Thoracic aorta (tissue), 2 donors: ENCODE results near the gene CAMTA2. TPM values are rescaled to one million over a fixed set of nuclear protein-coding genes. Genes with fewer than 3 reads are reported as not detected.
"Not testable (repeated sequence)": the region's sequence is repeated elsewhere in the genome, so short reads cannot be mapped to it uniquely, and the experiment has no call there.

Experiments
- ATAC-seq: fragments of 150-250 bp; one replicate; pipeline ENCODE4 v1.8.0; 2017; ENCODE audit warnings: low read depth; ENCODE audit not compliant: insufficient number of reproducible peaks, low FRiP score
- DNase-seq: peaks from one replicate; pipeline ENCODE4 v3.0.0-alpha.2; 2020; ENCODE audit warnings: low spot score
- H3K27ac ChIP-seq, 2 donors: fragments of 200-600 bp; sonication (generic); 1 replicate in 1 of 2; 2 replicates in 1 of 2; pipeline ENCODE4 v1.5.1; 2016; ENCODE audit warnings: mild to moderate bottlenecking in 2 of 2, moderate library complexity in 2 of 2
- H3K27me3 ChIP-seq: fragments of 200-600 bp; sonication (generic); replicated peaks from 2 replicates; pipeline ENCODE4 v1.6.0; 2016; ENCODE audit warnings: mild to moderate bottlenecking; ENCODE audit not compliant: insufficient read depth
- H3K36me3 ChIP-seq: fragments of 200-600 bp; sonication (generic); one replicate; pipeline ENCODE4 v1.5.1; 2016
- H3K4me1 ChIP-seq, 2 donors: fragments of 200-600 bp; sonication (generic); 1 replicate in 1 of 2; 2 replicates in 1 of 2; pipeline versions ENCODE4 v1.5.1 to v1.6.0; 2016; ENCODE audit warnings: low read depth in 2 of 2, mild to moderate bottlenecking in 1 of 2; ENCODE audit not compliant: control insufficient read depth in 1 of 2
- H3K4me3 ChIP-seq: fragments of 200-600 bp; sonication (generic); 2 replicates; pipeline ENCODE4 v1.5.1; 2016; ENCODE audit warnings: mild to moderate bottlenecking
- H3K9me3 ChIP-seq: fragments of 200-600 bp; sonication (generic); 2 replicates; pipeline ENCODE4 v1.5.1; 2016
- total RNA-seq, 2 donors: library from RNA; depleted of rRNA; stranded (reverse); fragments of >200 nt; gene quantifications; one replicate each; pipeline versions ENCODE4 v1.1.0 to v1.2.3, GENCODE V29; 2016
- TF ChIP-seq, protein P1 (sequence below): fragments of 200-600 bp; sonication (generic); IDR thresholded peaks from one replicate; pipeline ENCODE4 v1.5.1; 2019; ENCODE audit warnings: antibody characterized with exemption

Gene CAMTA2
- total RNA-seq, 2 donors from 2014 or later: 31.3 to 34.0 TPM

- Histone ChIP-seq H3K4me1 (no peaks in the 10 kb centered on the region), H3K27ac (no peak overlapping the region), H3K4me3 (no peak overlapping the region), H3K9me3 (no peaks in the 10 kb centered on the region), H3K36me3 (no peaks in the 10 kb centered on the region), H3K27me3 (no peaks in the 10 kb centered on the region)
- DNase-seq: no peak
- TF ChIP-seq, protein P1, sequence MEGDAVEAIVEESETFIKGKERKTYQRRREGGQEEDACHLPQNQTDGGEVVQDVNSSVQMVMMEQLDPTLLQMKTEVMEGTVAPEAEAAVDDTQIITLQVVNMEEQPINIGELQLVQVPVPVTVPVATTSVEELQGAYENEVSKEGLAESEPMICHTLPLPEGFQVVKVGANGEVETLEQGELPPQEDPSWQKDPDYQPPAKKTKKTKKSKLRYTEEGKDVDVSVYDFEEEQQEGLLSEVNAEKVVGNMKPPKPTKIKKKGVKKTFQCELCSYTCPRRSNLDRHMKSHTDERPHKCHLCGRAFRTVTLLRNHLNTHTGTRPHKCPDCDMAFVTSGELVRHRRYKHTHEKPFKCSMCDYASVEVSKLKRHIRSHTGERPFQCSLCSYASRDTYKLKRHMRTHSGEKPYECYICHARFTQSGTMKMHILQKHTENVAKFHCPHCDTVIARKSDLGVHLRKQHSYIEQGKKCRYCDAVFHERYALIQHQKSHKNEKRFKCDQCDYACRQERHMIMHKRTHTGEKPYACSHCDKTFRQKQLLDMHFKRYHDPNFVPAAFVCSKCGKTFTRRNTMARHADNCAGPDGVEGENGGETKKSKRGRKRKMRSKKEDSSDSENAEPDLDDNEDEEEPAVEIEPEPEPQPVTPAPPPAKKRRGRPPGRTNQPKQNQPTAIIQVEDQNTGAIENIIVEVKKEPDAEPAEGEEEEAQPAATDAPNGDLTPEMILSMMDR: no peak
- ATAC-seq: no peak
These were observed 45.4 kb upstream of the CAMTA2 start for GRCh38 chr17:5032865-5033264.

DNA sequence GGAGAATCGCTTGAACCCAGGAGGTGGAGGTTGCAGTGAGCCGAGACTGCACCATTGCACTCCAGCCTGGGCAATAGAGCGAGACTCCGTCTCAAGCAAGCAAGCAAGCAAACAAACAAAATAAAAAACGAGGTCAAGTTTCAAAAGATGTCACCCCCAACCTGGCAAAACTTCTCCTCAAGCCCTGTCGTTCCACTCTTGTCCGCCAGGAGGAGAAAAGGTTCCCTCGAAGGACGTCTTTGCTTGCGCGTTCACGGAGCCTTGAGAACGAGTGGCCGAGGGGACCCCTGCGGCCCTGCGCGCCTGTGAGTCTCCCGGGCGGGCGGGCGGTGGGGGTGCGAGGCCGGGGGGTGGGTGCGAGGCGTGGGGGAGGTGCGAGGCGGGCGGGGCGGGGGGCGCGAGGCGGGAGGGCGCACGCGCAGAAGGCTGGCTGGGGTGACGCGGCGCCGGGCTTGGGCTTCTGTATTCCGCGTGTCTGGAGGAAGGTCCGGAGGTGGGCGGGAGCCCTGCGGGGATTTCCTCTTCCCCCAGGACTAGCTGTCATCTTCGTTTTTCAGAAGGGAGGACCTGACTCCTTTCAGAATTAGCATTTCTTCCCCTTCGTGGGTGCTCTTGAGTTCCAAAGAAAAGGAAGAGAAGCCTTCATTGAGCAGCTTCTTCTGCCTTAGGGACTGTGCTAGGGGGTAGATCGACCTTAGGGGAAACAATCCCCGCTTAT lies 44.0 kb upstream of the CAMTA2 start:
- ATAC-seq (no peak), DNase-seq (peak; percentile 51)
- TF ChIP-seq, protein P1: peak; percentile 85
- H3K4me3 ChIP-seq: peak overlapping the region; percentile 72
- H3K36me3 ChIP-seq: no peaks in the 10 kb centered on the region
- H3K9me3 ChIP-seq: no peaks in the 10 kb centered on the region
- no peaks in the 10 kb centered on the region for H3K27me3 ChIP-seq
- no peak overlapping the region for H3K27ac ChIP-seq
- H3K4me1 ChIP-seq: no peaks in the 10 kb centered on the region

- not testable (repeated sequence) for H3K9me3 ChIP-seq, H3K27me3 ChIP-seq, H3K27ac ChIP-seq, ATAC-seq, H3K4me3 ChIP-seq, H3K36me3 ChIP-seq, H3K4me1 ChIP-seq, DNase-seq
These were observed 42.7 kb upstream of the CAMTA2 start for GRCh38 chr17:5030168-5030567.

DNA sequence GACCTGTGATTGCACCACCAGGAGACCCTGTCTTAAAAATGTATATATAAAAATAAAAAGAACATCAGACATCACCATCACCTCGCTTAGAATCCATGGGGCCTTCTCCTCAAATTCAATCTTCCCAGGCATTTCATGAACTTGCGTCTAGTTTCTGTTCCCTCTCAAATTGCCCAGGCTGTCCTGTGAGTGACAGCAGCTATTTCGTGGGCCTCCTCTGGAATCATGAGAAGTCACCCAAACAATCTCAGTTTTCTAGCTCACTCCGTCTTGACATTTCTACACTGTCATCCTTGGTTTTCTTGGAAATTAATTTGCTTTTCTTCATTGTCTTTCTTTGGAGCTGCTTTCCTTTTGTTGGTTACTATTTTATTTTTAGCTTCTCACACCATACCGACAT lies 40.4 kb upstream of the CAMTA2 start:
- Histone ChIP-seq H3K27me3 (no peaks in the 10 kb centered on the region), H3K9me3 (no peaks in the 10 kb centered on the region), H3K4me1 (no peaks in the 10 kb centered on the region), H3K4me3 (no peak overlapping the region), H3K27ac (no peak overlapping the region), H3K36me3 (peaks cover 11% of the 10 kb centered on the region)
- ATAC-seq (no peak), DNase-seq (no peak)
- TF ChIP-seq, protein P1: no peak

GRCh38 chr17:5027299-5027698 lies 39.8 kb upstream of the CAMTA2 start:
- TF ChIP-seq, protein P1: no peak
- Histone ChIP-seq H3K9me3 (no peaks in the 10 kb centered on the region), H3K4me3 (no peak overlapping the region), H3K27me3 (no peaks in the 10 kb centered on the region), H3K27ac (no peak overlapping the region), H3K36me3 (peaks cover 18% of the 10 kb centered on the region), H3K4me1 (no peaks in the 10 kb centered on the region)
- DNase-seq: no peak
- ATAC-seq: no peak

DNA sequence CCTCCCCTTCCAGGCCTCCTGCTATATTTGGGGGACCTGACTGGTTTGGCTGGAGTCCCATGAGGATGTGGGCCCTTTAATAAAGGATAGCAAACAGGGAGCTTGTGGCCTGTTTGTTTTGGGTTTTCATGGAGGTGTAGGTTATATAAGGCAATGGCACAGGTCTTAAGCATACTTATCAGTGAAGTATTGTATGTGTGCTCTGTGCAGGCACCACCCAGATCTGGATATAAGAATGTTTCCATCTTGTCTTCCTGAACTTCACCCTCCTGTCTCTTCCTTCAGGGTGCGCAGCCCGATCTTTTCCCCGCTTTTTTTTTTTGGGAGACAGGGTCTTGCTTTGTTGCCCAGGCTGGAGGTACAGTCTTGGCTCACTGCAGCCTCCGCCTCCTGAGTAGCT lies 37.1 kb upstream of the CAMTA2 start:
- Histone ChIP-seq H3K4me3 (no peak overlapping the region), H3K36me3 (peaks cover 42% of the 10 kb centered on the region), H3K4me1 (no peaks in the 10 kb centered on the region), H3K27me3 (no peaks in the 10 kb centered on the region), H3K27ac (no peak overlapping the region), H3K9me3 (no peaks in the 10 kb centered on the region)
- DNase-seq: no peak
- ATAC-seq: no peak
- TF ChIP-seq, protein P1: no peak
